D721Med (cell line): ENCODE measurements around the gene UBE2O.

Experiments used
- DNase-seq: peaks from one replicate; pipeline ENCODE4 v3.0.0; 2011; ENCODE audit warnings: low spot score; ENCODE audit not compliant: insufficient read length
- FAIRE-seq: peaks from 2 replicates; lab custom pipeline; 2011; peaks lifted over from hg19 to GRCh38; lab: Jason Lieb, UNC
- CTCF ChIP-seq: IDR thresholded peaks from 2 replicates; pipeline ENCODE4 v1.5.1; 2012; ENCODE audit warnings: mild to moderate bottlenecking, control low read depth; ENCODE audit not compliant: insufficient read depth; ENCODE audit errors: missing control alignments

Gene UBE2O

GRCh38 chr17:76421044-76421407 is 31.9 kb downstream of the UBE2O start:
- DNase-seq (no peak), FAIRE-seq (no peak)
- TF ChIP-seq CTCF = no peak

- no peak for TF ChIP-seq CTCF
- FAIRE-seq (no peak), DNase-seq (no peak)
Measured at GRCh38 chr17:76420356-76421043, 32.5 kb downstream of the UBE2O start.

GRCh38 chr17:76419576-76420260 is 33.2 kb downstream of the UBE2O start:
- TF ChIP-seq CTCF = no peak
- FAIRE-seq (no peak), DNase-seq (no peak)

- FAIRE-seq = no peak
- DNase-seq = no peak
- TF ChIP-seq CTCF = no peak
Measured at GRCh38 chr17:76417499-76418143, 35.3 kb downstream of the UBE2O start.

GRCh38 chr17:76416899-76417298 is 36.1 kb downstream of the UBE2O start:
- DNase-seq (no peak), FAIRE-seq (no peak)
- no peak for TF ChIP-seq CTCF

GRCh38 chr17:76416457-76416856 is 36.5 kb downstream of the UBE2O start:
- TF ChIP-seq CTCF = no peak
- DNase-seq (no peak), FAIRE-seq (no peak)
